HCT116 (cell line): ENCODE data around the gene NHERF2.

Source experiments
- CEBPB ChIP-seq: IDR thresholded peaks from 2 replicates; pipeline ENCODE4 v1.6.1; 2012; ENCODE audit warnings: low read depth
- CTCF ChIP-seq, 3 experiments: fragments of 200-600 bp in 1 of 3; sonication (generic) in 1 of 3; IDR thresholded peaks in 2 of 3; conservative IDR thresholded peaks in 1 of 3; 2 replicates each; pipeline ENCODE4 v1.5.1; 2012 to 2017; ENCODE audit warnings: low read depth in 2 of 3, low read length in 2 of 3, antibody characterized with exemption in 1 of 3, borderline replicate concordance in 1 of 3, control low read depth in 1 of 3, mild to moderate bottlenecking in 1 of 3, mixed read lengths in 1 of 3, mixed run types in 1 of 3, moderate library complexity in 1 of 3; ENCODE audit not compliant: insufficient read depth in 1 of 3
- EZH2 ChIP-seq: fragments of 200-600 bp; sonication (generic); IDR thresholded peaks from 2 replicates; pipeline ENCODE4 v1.6.1; 2017; ENCODE audit warnings: antibody characterized with exemption, mixed run types
- JUND ChIP-seq: IDR thresholded peaks from 2 replicates; pipeline ENCODE4 v1.6.1; 2012
- POLR2A ChIP-seq: IDR thresholded peaks from 2 replicates; pipeline ENCODE4 v1.7.0; 2011; ENCODE audit warnings: borderline replicate concordance; ENCODE audit not compliant: insufficient read depth, insufficient read length; ENCODE audit errors: extremely low read depth
- POLR2AphosphoS5 ChIP-seq: IDR thresholded peaks from 2 replicates; pipeline ENCODE4 v1.6.1; 2011; ENCODE audit warnings: mild to moderate bottlenecking, low read depth, low read length, moderate library complexity
- RAD21 ChIP-seq: IDR thresholded peaks from 2 replicates; pipeline ENCODE4 v1.6.1; 2012; ENCODE audit warnings: low read depth, mild to moderate bottlenecking
- REST ChIP-seq: IDR thresholded peaks from 2 replicates; pipeline ENCODE4 v1.6.1; 2012; ENCODE audit warnings: low read depth
- SIN3A ChIP-seq: IDR thresholded peaks from 2 replicates; pipeline ENCODE4 v1.6.1; 2012; ENCODE audit warnings: low read depth
- SRF ChIP-seq: IDR thresholded peaks from 2 replicates; pipeline ENCODE4 v1.6.1; 2012; ENCODE audit warnings: low read depth
- TCF7L2 ChIP-seq: IDR thresholded peaks from 2 replicates; pipeline ENCODE4 v1.7.0; 2011; ENCODE audit warnings: borderline replicate concordance, inconsistent platforms; ENCODE audit not compliant: insufficient read depth, insufficient read length; ENCODE audit errors: extremely low read depth
- YY1 ChIP-seq: IDR thresholded peaks from 2 replicates; pipeline ENCODE4 v1.6.1; 2011; ENCODE audit warnings: low read length, low read depth, moderate library complexity, mild to moderate bottlenecking; ENCODE audit not compliant: insufficient replicate concordance; ENCODE audit errors: extremely low read depth

DNA sequence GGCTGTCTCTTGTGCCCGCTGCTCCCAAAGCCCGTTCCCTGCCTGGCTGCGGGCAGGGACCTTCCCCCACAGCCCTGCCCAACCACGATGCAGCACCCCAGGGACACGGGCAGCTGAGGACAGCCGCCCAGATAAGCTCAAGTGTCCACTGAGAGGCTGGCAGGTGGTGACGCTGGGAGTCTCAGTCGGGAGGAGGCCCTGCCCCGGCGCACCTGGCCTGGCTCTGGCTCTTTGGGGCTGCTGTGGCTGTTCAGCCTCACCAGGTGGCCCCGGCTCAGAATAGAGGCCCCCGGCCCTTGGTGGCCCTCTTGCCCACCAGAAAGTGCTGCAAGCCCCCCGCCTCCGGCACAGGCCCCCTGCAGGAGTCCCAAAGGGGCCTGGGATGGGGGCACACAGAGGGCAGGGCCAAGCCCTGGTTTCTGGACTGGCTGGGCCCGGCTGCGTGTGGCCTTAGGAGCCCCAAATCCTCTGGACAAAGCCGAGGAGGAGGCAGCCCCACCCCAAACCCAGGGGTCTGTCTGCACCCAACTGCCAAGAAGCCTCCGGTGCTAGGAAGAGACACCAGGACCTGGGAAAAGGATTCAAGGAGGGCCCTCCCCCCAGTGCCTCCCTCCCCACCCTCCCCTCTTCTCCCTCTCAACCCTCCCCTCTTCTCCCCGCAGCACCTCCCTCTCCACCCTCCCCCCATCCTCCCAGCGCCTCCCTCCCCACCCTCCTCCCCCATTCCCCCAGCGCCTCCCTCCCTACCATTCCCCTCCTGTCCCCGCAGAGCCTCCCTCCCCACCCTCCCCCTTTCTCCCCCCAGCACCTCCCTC lies 15.7 kb downstream of the NHERF2 start:
- no peak for TF ChIP-seq POLR2A
- TF ChIP-seq YY1 = no peak
- no peak for TF ChIP-seq CTCF (IDR thresholded peaks at IDR 0.05 in 2 of 3, conservative IDR thresholded peaks at IDR 0.05 in 1 of 3; ENCODE audit: borderline replicate concordance in 1 of 3, insufficient read depth in 1 of 3, low read depth in 2 of 3, low read length in 2 of 3)
- no peak for TF ChIP-seq TCF7L2
- TF ChIP-seq POLR2AphosphoS5 = no peak
- TF ChIP-seq REST = no peak
- TF ChIP-seq EZH2 = no peak
- TF ChIP-seq CEBPB = no peak
- TF ChIP-seq RAD21 = no peak
- TF ChIP-seq JUND = no peak
- no peak for TF ChIP-seq SIN3A
- no peak for TF ChIP-seq SRF
